NCI-H526 (cell line): ENCODE results near the gene NAA16.
A peak's percentile ranks its signal among the peaks of the same experiment; 100 is the strongest.

Experiments used
- DNase-seq, 2 experiments: peaks; one replicate each; lab custom pipeline; 2025; lab: John Stamatoyannopoulos, UW

The NAA16 gene

DNA sequence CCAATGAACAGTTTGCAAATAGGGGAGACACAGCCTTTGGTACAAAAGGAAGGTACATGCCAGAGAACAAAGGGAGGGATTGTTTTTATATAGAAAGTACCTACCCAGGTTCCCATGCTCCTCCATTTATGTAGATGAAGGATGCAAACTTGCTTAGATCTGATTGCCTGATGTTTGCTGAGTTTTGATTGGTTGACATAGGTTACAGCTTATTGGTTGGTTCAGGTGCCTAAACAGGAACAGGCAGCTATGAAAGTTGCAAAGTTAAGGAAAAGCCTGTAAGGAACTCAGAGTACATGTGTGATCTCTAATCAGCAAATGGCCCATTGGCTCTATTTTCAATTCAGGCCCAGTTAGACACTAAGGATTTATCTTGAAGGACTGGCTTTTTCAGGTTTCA lies 6.5 kb upstream of the NAA16 start:
- peak in 1 of 2 experiments; percentile 15 for DNase-seq

DNA sequence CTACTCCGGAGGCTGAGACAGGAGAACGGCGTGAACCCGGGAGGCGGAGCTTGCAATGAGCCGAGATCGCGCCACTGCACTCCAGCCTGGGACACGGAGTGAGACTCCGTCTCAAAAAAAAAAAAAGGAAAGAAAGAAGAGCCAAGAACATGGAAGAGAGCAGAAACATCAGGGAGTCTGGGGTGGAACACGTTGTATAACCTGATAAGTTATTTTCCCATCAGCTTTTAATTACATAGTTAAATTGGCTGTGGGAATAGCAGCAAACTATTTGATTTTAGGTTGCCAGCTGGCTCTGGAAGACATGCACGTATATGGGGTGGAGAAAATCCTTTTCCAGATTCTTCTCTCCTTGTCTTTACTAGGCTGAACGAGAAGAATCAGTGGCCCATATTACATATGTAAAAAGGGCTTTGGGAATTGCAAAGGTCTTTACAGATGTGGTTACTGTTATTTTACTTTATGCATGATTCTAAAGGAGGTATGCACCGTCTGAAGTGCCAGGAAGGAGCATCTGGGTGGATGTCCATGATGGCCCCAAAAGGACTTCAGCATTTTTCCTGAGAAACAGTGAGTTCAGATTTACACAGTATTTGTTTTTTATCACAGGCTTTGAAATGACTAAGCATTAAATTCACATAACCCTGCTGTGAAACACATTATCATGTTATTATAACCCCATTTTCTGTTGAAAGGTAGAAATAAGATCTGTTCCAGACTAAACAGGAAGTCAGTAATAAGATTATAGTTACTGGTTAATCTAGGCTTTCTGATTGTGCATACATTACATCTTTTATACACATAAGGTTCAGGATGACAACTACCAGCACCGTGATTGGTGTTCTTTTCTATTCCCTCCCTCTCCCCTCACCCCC lies 4.6 kb upstream of the NAA16 start:
- DNase-seq = no peak

- no peak for DNase-seq
These were observed 3.0 kb upstream of the NAA16 start for GRCh38 chr13:41307884-41308640.

GRCh38 chr13:41311406-41312175 lies 524 bp downstream of the NAA16 start:
- DNase-seq = peak; percentile 58 to 90

- DNase-seq = peak; percentile 58 to 74
These were observed 1.1 kb downstream of the NAA16 start for GRCh38 chr13:41312176-41312500.

GRCh38 chr13:41313117-41313516 lies 2.0 kb downstream of the NAA16 start:
- no peak for DNase-seq

GRCh38 chr13:41313659-41314197 lies 2.7 kb downstream of the NAA16 start:
- peak; percentile 3 to 43 for DNase-seq

- no peak for DNase-seq
These were observed 4.5 kb downstream of the NAA16 start for GRCh38 chr13:41315443-41316047.

DNA sequence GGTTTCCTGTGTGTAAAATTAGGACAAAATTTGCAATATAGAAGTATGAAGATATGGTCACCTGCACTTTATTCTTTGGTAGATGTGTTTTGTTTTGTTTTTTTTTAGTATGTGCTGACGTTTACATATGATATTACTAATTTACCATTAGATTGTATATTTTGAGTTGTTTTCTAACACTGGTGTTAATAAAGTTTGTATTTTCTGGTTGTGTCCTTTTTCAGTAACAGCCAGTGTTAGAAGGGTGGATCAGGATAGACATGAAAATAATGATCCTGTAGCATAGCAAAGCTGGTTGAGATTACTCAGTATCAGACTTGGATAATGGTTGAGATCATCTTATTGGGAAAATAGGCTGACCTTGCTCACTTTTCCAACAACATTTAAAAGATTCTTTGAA lies 6.2 kb downstream of the NAA16 start:
- DNase-seq = no peak

- DNase-seq = no peak
These were observed 14.7 kb downstream of the NAA16 start for GRCh38 chr13:41325752-41326151.

- no peak for DNase-seq
These were observed 15.6 kb downstream of the NAA16 start for GRCh38 chr13:41326661-41327060.

DNA sequence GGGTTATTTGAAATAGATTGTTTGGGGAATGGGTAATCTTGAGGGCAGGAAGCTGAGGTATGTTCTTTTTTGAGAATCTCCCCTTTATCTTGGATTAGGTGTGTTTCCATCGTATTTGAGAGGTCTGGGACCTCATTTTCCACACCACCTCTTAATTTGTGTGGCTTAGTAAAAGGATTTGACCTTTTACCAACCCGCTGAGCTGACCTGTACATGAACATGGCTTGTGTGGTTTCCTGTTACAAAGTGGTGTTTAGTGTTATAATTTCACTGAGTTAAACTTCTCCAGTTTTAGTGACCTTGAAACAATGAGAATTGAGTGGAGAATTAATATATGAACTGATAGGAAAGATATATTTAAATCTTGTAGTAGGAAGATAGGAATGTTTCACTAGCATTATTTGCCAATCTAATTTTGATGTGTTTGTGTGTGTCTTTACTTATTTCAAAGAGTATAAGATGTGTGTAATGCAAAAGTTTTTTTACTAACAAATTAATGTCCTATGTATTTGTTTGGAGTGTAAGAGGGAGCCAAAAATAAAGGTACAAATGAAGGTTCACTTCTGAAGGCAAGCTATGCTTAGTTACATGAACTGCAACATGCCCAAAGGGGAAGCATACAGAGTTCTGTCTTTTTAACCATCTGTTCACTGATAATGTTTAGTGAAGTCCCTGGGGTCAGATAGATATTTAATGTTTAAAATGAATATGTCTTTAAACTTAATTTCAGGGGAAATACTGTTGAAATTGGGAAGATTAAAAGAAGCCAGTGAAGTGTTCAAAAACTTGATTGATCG lies 17.1 kb downstream of the NAA16 start:
- no peak for DNase-seq

DNA sequence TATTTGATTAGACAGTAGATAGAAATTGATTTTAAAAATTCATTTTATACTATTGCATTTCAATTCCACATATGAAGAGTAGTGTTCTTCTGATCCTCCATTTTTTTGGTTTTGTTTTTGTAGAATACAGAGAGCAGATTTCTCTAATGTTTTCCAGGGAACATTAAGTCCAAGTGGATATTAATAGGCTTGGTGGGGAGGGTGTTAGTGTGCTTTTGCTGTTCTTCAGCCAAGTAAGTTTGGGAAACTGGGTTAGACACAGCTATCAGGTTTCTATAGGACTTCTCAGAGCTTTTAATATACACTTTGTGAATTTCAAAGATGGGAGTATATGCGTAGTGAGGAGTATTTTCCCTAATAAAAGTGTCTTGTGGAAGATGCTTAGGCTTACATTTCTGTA lies 21.8 kb downstream of the NAA16 start:
- DNase-seq = no peak

- no peak for DNase-seq
These were observed 23.7 kb downstream of the NAA16 start for GRCh38 chr13:41334810-41335209.

DNA sequence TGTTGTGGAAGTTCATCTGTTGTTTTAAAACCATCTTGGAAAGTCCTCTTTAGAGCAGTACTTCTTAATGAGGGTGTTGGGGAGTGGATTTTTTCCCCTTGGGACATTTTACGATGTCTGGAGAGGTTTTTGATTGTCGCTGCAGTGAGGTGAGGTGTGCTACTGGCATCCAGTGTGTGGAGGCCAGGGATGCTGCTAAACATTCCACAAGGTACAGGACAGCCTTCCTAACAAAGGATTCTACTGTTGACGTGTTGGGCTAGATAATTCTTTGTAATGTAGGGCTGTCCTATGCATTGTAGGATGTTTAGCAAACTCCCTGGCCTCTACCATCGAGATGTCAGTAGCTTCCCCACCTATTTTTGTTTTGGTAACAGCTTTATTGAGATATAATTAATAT lies 33.3 kb downstream of the NAA16 start:
- no peak for DNase-seq

DNA sequence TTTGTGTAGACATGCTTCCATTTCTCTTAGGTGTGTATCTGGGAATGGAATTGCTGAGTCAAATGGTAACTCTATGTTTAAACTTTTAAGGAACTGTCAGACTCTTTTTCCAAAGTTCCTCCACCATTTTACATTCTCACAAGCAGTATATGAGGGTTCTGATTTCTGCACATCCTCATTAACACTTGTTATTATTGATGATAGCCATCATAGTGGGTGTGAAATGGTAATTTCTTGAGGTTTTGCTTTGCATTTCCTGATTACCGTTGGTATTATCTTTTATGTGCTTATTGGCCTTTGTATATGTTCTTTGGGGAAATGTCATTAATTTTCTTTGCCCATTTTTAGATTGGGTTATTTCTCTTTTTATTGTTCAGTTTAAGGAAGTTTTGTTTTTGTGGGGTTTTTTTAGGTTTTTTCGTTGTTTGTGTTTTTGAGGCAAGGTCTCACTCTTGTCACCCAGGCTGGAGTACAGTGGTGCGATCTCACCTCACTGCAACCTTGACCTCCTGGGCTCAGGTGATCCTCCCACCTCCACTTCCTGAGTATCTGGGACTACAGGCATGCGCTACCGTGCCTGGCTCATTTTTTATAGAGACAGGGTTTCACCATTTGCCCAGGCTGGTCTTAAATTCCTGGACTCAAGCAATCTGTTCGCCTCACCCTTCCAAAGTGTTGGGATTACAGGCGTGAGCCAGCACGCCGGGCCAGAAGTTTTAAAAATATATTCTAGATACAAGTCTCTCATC lies 34.3 kb downstream of the NAA16 start:
- no peak for DNase-seq

DNA sequence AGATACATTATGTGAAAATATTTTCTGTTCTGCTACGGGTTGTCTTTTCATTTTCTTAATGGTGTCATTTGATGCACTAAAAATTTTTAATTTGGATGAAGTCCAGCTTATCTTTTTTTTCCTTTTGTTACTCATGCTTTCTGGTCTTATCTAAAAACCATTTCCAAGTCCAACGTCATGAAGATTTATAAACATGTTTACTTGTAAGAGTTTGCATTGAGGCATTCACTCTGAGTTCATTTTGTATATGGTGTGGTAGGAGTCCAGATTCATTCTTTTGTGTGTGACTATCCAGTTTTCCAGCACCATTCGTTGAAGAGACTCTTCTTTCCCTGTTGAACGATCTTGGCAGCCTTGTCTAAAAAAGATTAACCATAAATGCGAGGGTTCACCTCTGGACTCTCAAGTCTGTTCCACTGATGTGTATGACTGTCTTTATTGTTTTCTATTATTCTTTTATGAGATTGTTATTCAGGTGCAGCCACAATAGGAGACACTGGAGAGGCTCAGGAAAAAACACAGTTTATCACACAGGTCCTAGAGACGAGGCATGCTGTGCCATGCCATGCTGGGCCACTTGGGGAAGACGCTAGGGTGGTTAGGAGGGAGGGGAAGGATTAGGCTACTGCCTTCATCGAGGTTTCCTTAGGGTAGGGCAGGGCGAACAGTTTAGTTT lies 35.0 kb downstream of the NAA16 start:
- no peak for DNase-seq

GRCh38 chr13:41352935-41353840 lies 42.1 kb downstream of the NAA16 start:
- DNase-seq = peak; percentile 2 to 42

DNA sequence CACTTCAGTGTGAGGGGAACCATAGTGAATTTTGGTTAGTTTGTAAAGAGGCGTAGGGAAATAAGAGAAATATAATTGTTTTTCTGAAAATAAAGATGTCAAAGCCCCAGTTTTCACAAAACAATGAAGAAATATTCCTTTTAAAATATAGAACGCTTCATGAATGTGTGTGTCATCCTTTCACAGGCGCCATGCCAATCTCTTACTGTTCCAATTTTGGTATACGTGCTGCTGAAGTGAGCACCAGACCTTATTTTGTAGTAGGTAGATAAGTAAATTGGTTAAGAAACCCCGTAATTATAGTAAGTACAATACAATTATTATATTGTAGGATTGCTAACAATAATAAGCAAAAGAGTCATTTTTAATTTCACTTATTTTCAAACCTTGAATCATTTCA lies 43.3 kb downstream of the NAA16 start:
- no peak for DNase-seq
